ENCODE data around the gene BEST2.
"Not testable (repeated sequence)": the region's sequence is repeated elsewhere in the genome, so short reads cannot be mapped to it uniquely, and the experiment has no call there.

The BEST2 gene

GRCh38 chr19:12751635-12752034 lies at the start of gene BEST2:
Gene BEST2, plus strand, starts transcription at chr19:12751791. Its CDS starts 802 bp downstream, at chr19:12752593.
- Mint-ChIP-seq H3K9me3 (no peaks in the 10 kb centered on the region), H3K4me3 (no peak within 1 kb of the TSS), H3K36me3 (peaks cover 9% of the 10 kb centered on the region), H3K27me3 (peaks cover 5% of the 10 kb centered on the region), H3K4me1 (peaks cover 5% of the 10 kb centered on the region), H3K27ac (peak within 1 kb of the TSS; percentile 55)

- H3K4me3 Mint-ChIP-seq = no peak overlapping the region
- no peaks in the 10 kb centered on the region for H3K9me3 Mint-ChIP-seq
- H3K27me3 Mint-ChIP-seq = no peaks in the 10 kb centered on the region
- H3K4me1 Mint-ChIP-seq = peaks cover 6% of the 10 kb centered on the region
- H3K27ac Mint-ChIP-seq = peak overlapping the region; percentile 30
- peaks cover 8% of the 10 kb centered on the region for H3K36me3 Mint-ChIP-seq
These were observed 48.5 kb upstream of the BEST2 start for GRCh38 chr19:12703046-12703445.

- peaks cover 8% of the 10 kb centered on the region for H3K36me3 Mint-ChIP-seq
These were observed 46.4 kb upstream of the BEST2 start for GRCh38 chr19:12705169-12705568.

GRCh38 chr19:12705654-12706331 lies 45.8 kb upstream of the BEST2 start:
- H3K27me3 Mint-ChIP-seq = no peaks in the 10 kb centered on the region
- H3K27ac Mint-ChIP-seq = no peak overlapping the region
- H3K9me3 Mint-ChIP-seq = no peaks in the 10 kb centered on the region
- H3K4me3 Mint-ChIP-seq = no peak overlapping the region
- H3K36me3 Mint-ChIP-seq = peaks cover 11% of the 10 kb centered on the region
- no peaks in the 10 kb centered on the region for H3K4me1 Mint-ChIP-seq

More at GRCh38 chr19:12705169-12705568, 46.4 kb upstream of the BEST2 start:
- Mint-ChIP-seq H3K27me3 (no peaks in the 10 kb centered on the region), H3K4me3 (no peak overlapping the region), H3K4me1 (no peaks in the 10 kb centered on the region), H3K27ac (no peak overlapping the region), H3K9me3 (no peaks in the 10 kb centered on the region)

- H3K36me3 Mint-ChIP-seq = peaks cover 11% of the 10 kb centered on the region
- no peaks in the 10 kb centered on the region for H3K4me1 Mint-ChIP-seq
- no peak overlapping the region for H3K4me3 Mint-ChIP-seq
- H3K9me3 Mint-ChIP-seq = no peaks in the 10 kb centered on the region
- H3K27me3 Mint-ChIP-seq = no peaks in the 10 kb centered on the region
- H3K27ac Mint-ChIP-seq = no peak overlapping the region
These were observed 45.3 kb upstream of the BEST2 start for GRCh38 chr19:12706332-12706718.

- H3K4me1 Mint-ChIP-seq = no peaks in the 10 kb centered on the region
- H3K27me3 Mint-ChIP-seq = no peaks in the 10 kb centered on the region
- no peak overlapping the region for H3K27ac Mint-ChIP-seq
- no peaks in the 10 kb centered on the region for H3K9me3 Mint-ChIP-seq
- peaks cover 5% of the 10 kb centered on the region for H3K36me3 Mint-ChIP-seq
- H3K4me3 Mint-ChIP-seq = no peak overlapping the region
These were observed 43.0 kb upstream of the BEST2 start for GRCh38 chr19:12708641-12709040.

GRCh38 chr19:12711187-12711586 lies 40.4 kb upstream of the BEST2 start:
- peaks cover 7% of the 10 kb centered on the region for H3K36me3 Mint-ChIP-seq
- no peaks in the 10 kb centered on the region for H3K9me3 Mint-ChIP-seq
- H3K27ac Mint-ChIP-seq = no peak overlapping the region
- no peak overlapping the region for H3K4me3 Mint-ChIP-seq
- H3K27me3 Mint-ChIP-seq = no peaks in the 10 kb centered on the region
- no peaks in the 10 kb centered on the region for H3K4me1 Mint-ChIP-seq

GRCh38 chr19:12712077-12712476 lies 39.5 kb upstream of the BEST2 start:
- H3K27ac Mint-ChIP-seq, H3K27me3 Mint-ChIP-seq, H3K36me3 Mint-ChIP-seq, H3K9me3 Mint-ChIP-seq, H3K4me3 Mint-ChIP-seq, H3K4me1 Mint-ChIP-seq: not testable (repeated sequence)

GRCh38 chr19:12713304-12713703 lies 38.3 kb upstream of the BEST2 start:
- not testable (repeated sequence) for H3K27me3 Mint-ChIP-seq, H3K4me3 Mint-ChIP-seq, H3K27ac Mint-ChIP-seq, H3K4me1 Mint-ChIP-seq, H3K9me3 Mint-ChIP-seq, H3K36me3 Mint-ChIP-seq

- H3K4me1 Mint-ChIP-seq = peaks cover 11% of the 10 kb centered on the region
- no peaks in the 10 kb centered on the region for H3K27me3 Mint-ChIP-seq
- H3K36me3 Mint-ChIP-seq = peaks cover 8% of the 10 kb centered on the region
- no peak overlapping the region for H3K4me3 Mint-ChIP-seq
- no peaks in the 10 kb centered on the region for H3K9me3 Mint-ChIP-seq
- H3K27ac Mint-ChIP-seq = no peak overlapping the region
These were observed 36.5 kb upstream of the BEST2 start for GRCh38 chr19:12715102-12715501.

- no peaks in the 10 kb centered on the region for H3K27me3 Mint-ChIP-seq
- H3K9me3 Mint-ChIP-seq = no peaks in the 10 kb centered on the region
- peaks cover 6% of the 10 kb centered on the region for H3K36me3 Mint-ChIP-seq
- H3K4me1 Mint-ChIP-seq = peaks cover 17% of the 10 kb centered on the region
- H3K27ac Mint-ChIP-seq = peak overlapping the region; percentile 12
- no peak overlapping the region for H3K4me3 Mint-ChIP-seq
These were observed 35.7 kb upstream of the BEST2 start for GRCh38 chr19:12715929-12716328.

- Mint-ChIP-seq H3K4me3 (peak overlapping the region; percentile 91), H3K27me3 (no peaks in the 10 kb centered on the region), H3K36me3 (peaks cover 13% of the 10 kb centered on the region), H3K4me1 (peaks cover 33% of the 10 kb centered on the region), H3K9me3 (no peaks in the 10 kb centered on the region), H3K27ac (peak overlapping the region; percentile 83)
These were observed 31.3 kb upstream of the BEST2 start for GRCh38 chr19:12720296-12720695.

GRCh38 chr19:12720851-12721655 lies 30.5 kb upstream of the BEST2 start:
- Mint-ChIP-seq H3K9me3 (no peaks in the 10 kb centered on the region), H3K4me1 (peaks cover 33% of the 10 kb centered on the region), H3K4me3 (peak overlapping the region; percentile 91), H3K27ac (peak overlapping the region; percentile 83), H3K27me3 (no peaks in the 10 kb centered on the region), H3K36me3 (peaks cover 13% of the 10 kb centered on the region)

GRCh38 chr19:12721656-12722565 lies 29.7 kb upstream of the BEST2 start:
- H3K9me3 Mint-ChIP-seq = no peaks in the 10 kb centered on the region
- H3K27ac Mint-ChIP-seq = peak overlapping the region; percentile 77
- H3K4me1 Mint-ChIP-seq = peaks cover 38% of the 10 kb centered on the region
- H3K36me3 Mint-ChIP-seq = peaks cover 11% of the 10 kb centered on the region
- no peaks in the 10 kb centered on the region for H3K27me3 Mint-ChIP-seq
- peak overlapping the region; percentile 98 for H3K4me3 Mint-ChIP-seq

- Mint-ChIP-seq H3K4me3 (peak overlapping the region; percentile 98), H3K27me3 (no peaks in the 10 kb centered on the region), H3K4me1 (peaks cover 38% of the 10 kb centered on the region)
These were observed 28.8 kb upstream of the BEST2 start for GRCh38 chr19:12722566-12723380.

More at GRCh38 chr19:12722566-12723380, 28.8 kb upstream of the BEST2 start:
- H3K36me3 Mint-ChIP-seq = peaks cover 11% of the 10 kb centered on the region
- peak overlapping the region; percentile 95 for H3K27ac Mint-ChIP-seq
- no peaks in the 10 kb centered on the region for H3K9me3 Mint-ChIP-seq

Measured in activated naive CD4-positive, alpha-beta T cell treated with anti-CD3 and anti-CD28 coated beads, Interleukin-2, amount 50 U/mL, for 24 hours (primary cell).